ENCODE measurements around the gene INCA1.

- TF ChIP-seq EP300 (IDR thresholded peaks at IDR 0.05): no peak
- no peak for TF ChIP-seq POLR2A (IDR thresholded peaks at IDR 0.05)
- no peak for TF ChIP-seq CTCF (IDR thresholded peaks at IDR 0.05)
- no peak for TF ChIP-seq POLR2AphosphoS5 (IDR thresholded peaks at IDR 0.05)
These were observed 23.8 kb downstream of the INCA1 start for GRCh38 chr17:4973256-4974114.

All from stomach (tissue), 4 donors.